Calu3 (cell line): ENCODE results near the gene NKX1-1. TPM values are rescaled to one million over a fixed set of nuclear protein-coding genes. Genes with fewer than 3 reads are reported as not detected.

Experiments
- BruUV-seq: library from RNA; stranded (reverse); fragments of 400-500 nt; replicated peaks from 2 replicates; lab custom pipeline; 2021; lab: Mats Ljungman, UMichigan
- CTCF ChIA-PET: fragments of 300-600 bp; sonication (Branson Sonifier 250); formaldehyde crosslinking; loops from one replicate; lab custom pipeline; 2022; ENCODE audit warnings: antibody characterized with exemption; lab: Charles Lee
- DNase-seq: peaks from one replicate; pipeline ENCODE4 v3.0.0; 2022
- H3K27ac Mint-ChIP-seq: one replicate; pipeline ENCODE4 v1.8.0; 2022; ENCODE audit warnings: mixed read lengths; ENCODE audit not compliant: unreplicated experiment
- H3K27me3 Mint-ChIP-seq: one replicate; pipeline ENCODE4 v1.8.0; 2022; ENCODE audit warnings: mixed read lengths; ENCODE audit not compliant: unreplicated experiment
- H3K36me3 Mint-ChIP-seq: one replicate; pipeline ENCODE4 v1.8.0; 2022; ENCODE audit warnings: mild to moderate bottlenecking, moderate library complexity, mixed read lengths; ENCODE audit not compliant: insufficient read depth, unreplicated experiment
- H3K4me1 Mint-ChIP-seq: one replicate; pipeline ENCODE4 v1.8.0; 2022; ENCODE audit warnings: mild to moderate bottlenecking, low read depth, mixed read lengths; ENCODE audit not compliant: unreplicated experiment
- H3K4me3 Mint-ChIP-seq: one replicate; pipeline ENCODE4 v1.8.0; 2022; ENCODE audit warnings: mild to moderate bottlenecking, low read depth, moderate library complexity, mixed read lengths; ENCODE audit not compliant: unreplicated experiment
- H3K9me3 Mint-ChIP-seq: one replicate; pipeline ENCODE4 v1.8.0; 2022; ENCODE audit warnings: low read depth, mixed read lengths; ENCODE audit not compliant: unreplicated experiment
- CTCF ChIP-seq: fragments of 200-600 bp; IDR thresholded peaks from one replicate; pipeline ENCODE4 v1.8.0; 2022; ENCODE audit warnings: antibody characterized with exemption; ENCODE audit not compliant: unreplicated experiment
- intact Hi-C: fragments of 100-400 bp; cut with micrococcal nuclease; formaldehyde crosslinking; loops from one replicate; pipeline ENCODE4 v1.10.0; 2022; ENCODE audit not compliant: unreplicated experiment
- total RNA-seq: library from RNA; stranded (reverse); gene quantifications from 2 replicates; pipeline ENCODE4 v1.2.3, GENCODE V29; 2022

NKX1-1 gene
- total RNA-seq, 1 experiment from 2014 or later = not detected

GRCh38 chr4:1382776-1383727 lies 23.2 kb downstream of the NKX1-1 start:
- Mint-ChIP-seq H3K36me3 (peaks cover 7% of the 10 kb centered on the region), H3K27ac (no peak overlapping the region), H3K27me3 (no peaks in the 10 kb centered on the region), H3K4me1 (no peaks in the 10 kb centered on the region), H3K4me3 (no peak overlapping the region), H3K9me3 (no peaks in the 10 kb centered on the region)
- CTCF ChIA-PET = no interaction called here
- no peak for DNase-seq
- TF ChIP-seq CTCF = no peak
- no TSS peak for BruUV-seq
- intact Hi-C loops = no loop called here

GRCh38 chr4:1381944-1382541 lies 24.2 kb downstream of the NKX1-1 start:
- DNase-seq = no peak
- no peak for TF ChIP-seq CTCF
- CTCF ChIA-PET = no interaction called here
- intact Hi-C loops = no loop called here
- no TSS peak for BruUV-seq
- Mint-ChIP-seq H3K27me3 (no peaks in the 10 kb centered on the region), H3K4me3 (no peak overlapping the region), H3K4me1 (no peaks in the 10 kb centered on the region), H3K27ac (no peak overlapping the region), H3K36me3 (peaks cover 7% of the 10 kb centered on the region), H3K9me3 (no peaks in the 10 kb centered on the region)

GRCh38 chr4:1381181-1381621 lies 25.0 kb downstream of the NKX1-1 start:
- intact Hi-C loops = no loop called here
- no TSS peak for BruUV-seq

More at GRCh38 chr4:1381181-1381621, 25.0 kb downstream of the NKX1-1 start:
- TF ChIP-seq CTCF = no peak
- H3K9me3 Mint-ChIP-seq = no peaks in the 10 kb centered on the region
- H3K4me3 Mint-ChIP-seq = no peak overlapping the region
- CTCF ChIA-PET = no interaction called here
- no peak for DNase-seq
- no peaks in the 10 kb centered on the region for H3K27me3 Mint-ChIP-seq
- H3K27ac Mint-ChIP-seq = no peak overlapping the region
- H3K4me1 Mint-ChIP-seq = no peaks in the 10 kb centered on the region
- H3K36me3 Mint-ChIP-seq = peaks cover 7% of the 10 kb centered on the region
